Activated CD8-positive, alpha-beta T cell treated with anti-CD3 and anti-CD28 coated beads for 36 hours (primary cell): ENCODE data around the gene XCL2. TPM values are rescaled to one million over a fixed set of nuclear protein-coding genes. Genes with fewer than 3 reads are reported as not detected.

ENCODE experiments used
- ATAC-seq: fragments of 200-7000 bp; cut with Tn5 transposase; one replicate; pipeline ENCODE4 v1.10.0; 2021; ENCODE audit warnings: mild to moderate bottlenecking, moderate library complexity
- CTCF ChIA-PET: fragments of 350-600 bp; sonication (Branson Sonifier 250); formaldehyde crosslinking; loops from one replicate; lab custom pipeline; 2021; ENCODE audit warnings: antibody characterized with exemption; lab: Charles Lee
- POLR2A ChIA-PET: fragments of 350-600 bp; sonication (Branson Sonifier 250); formaldehyde crosslinking; loops from one replicate; lab custom pipeline; 2021; ENCODE audit warnings: antibody characterized with exemption; lab: Charles Lee
- DNase-seq: peaks from one replicate; pipeline ENCODE4 v3.0.0-alpha.2; 2020
- H3K27ac Mint-ChIP-seq: one replicate; pipeline ENCODE4 v1.8.0; 2021; ENCODE audit warnings: mild to moderate bottlenecking, mixed read lengths
- H3K27me3 Mint-ChIP-seq: one replicate; pipeline ENCODE4 v1.8.0; 2021; ENCODE audit warnings: mixed read lengths
- H3K36me3 Mint-ChIP-seq: one replicate; pipeline ENCODE4 v1.8.0; 2021; ENCODE audit warnings: low read depth, mixed read lengths
- H3K4me1 Mint-ChIP-seq: one replicate; pipeline ENCODE4 v1.8.0; 2021; ENCODE audit warnings: low read depth, mixed read lengths
- H3K4me3 Mint-ChIP-seq: one replicate; pipeline ENCODE4 v1.8.0; 2021; ENCODE audit warnings: mild to moderate bottlenecking, moderate library complexity, mixed read lengths
- H3K9me3 Mint-ChIP-seq: one replicate; pipeline ENCODE4 v1.8.0; 2021; ENCODE audit warnings: mixed read lengths
- CTCF ChIP-seq: fragments of 200-600 bp; IDR thresholded peaks from one replicate; pipeline ENCODE4 v1.8.0; 2022; ENCODE audit warnings: antibody characterized with exemption, mild to moderate bottlenecking
- intact Hi-C: fragments of 100-400 bp; cut with micrococcal nuclease; formaldehyde crosslinking; loops from one replicate; pipeline ENCODE4 v1.10.0; 2022
- total RNA-seq, 2 experiments: library from RNA; stranded (reverse); gene quantifications; one replicate each; pipeline ENCODE4 v1.2.3, GENCODE V29; 2021

XCL2 gene
- total RNA-seq, 2 experiments from 2014 or later: 188 to 191 TPM

GRCh38 chr1:168520832-168521231, 23.0 kb downstream of the XCL2 start:
- Mint-ChIP-seq H3K4me1 (peaks cover 56% of the 10 kb centered on the region), H3K9me3 (peaks cover 17% of the 10 kb centered on the region), H3K27me3 (no peaks in the 10 kb centered on the region), H3K27ac (peak overlapping the region; percentile 94), H3K4me3 (peak overlapping the region; percentile 72), H3K36me3 (peaks cover 16% of the 10 kb centered on the region)
- intact Hi-C loops: loop anchor here (2.0 kb wide), 1 partner anchor 18 kb away; no protein-coding TSS in a partner anchor
- DNase-seq: no peak
- POLR2A ChIA-PET: interaction anchor here (0.9 to 1.0 kb wide), 3 partner anchors 15 to 80 kb away, joined by 3 to 4 read pairs (median 3); no protein-coding TSS in a partner anchor
- no peak for TF ChIP-seq CTCF
- CTCF ChIA-PET: interaction anchor here (1.0 to 1.6 kb wide), 3 partner anchors 10 to 48 kb away, joined by 3 to 9 read pairs (median 3); no protein-coding TSS in a partner anchor
- ATAC-seq: no peak

GRCh38 chr1:168520052-168520751, 23.6 kb downstream of the XCL2 start:
- intact Hi-C loops: loop anchor here (2.0 kb wide), 1 partner anchor 19 kb away; no protein-coding TSS in a partner anchor
- peak overlapping the region; percentile 94 for H3K27ac Mint-ChIP-seq
- H3K4me1 Mint-ChIP-seq: peaks cover 62% of the 10 kb centered on the region
- H3K36me3 Mint-ChIP-seq: peaks cover 16% of the 10 kb centered on the region
- H3K9me3 Mint-ChIP-seq: peaks cover 17% of the 10 kb centered on the region
- CTCF ChIA-PET: interaction anchor here (1.0 to 1.6 kb wide), 3 partner anchors 9 to 49 kb away, joined by 3 to 9 read pairs (median 3); no protein-coding TSS in a partner anchor
- peak; percentile 86 for DNase-seq
- no peaks in the 10 kb centered on the region for H3K27me3 Mint-ChIP-seq
- peak; percentile 96 for ATAC-seq
- POLR2A ChIA-PET: interaction anchor here (0.7 to 1.1 kb wide), 6 partner anchors 11 to 579 kb away, joined by 3 to 4 read pairs (median 3); no protein-coding TSS in a partner anchor
- H3K4me3 Mint-ChIP-seq: peak overlapping the region; percentile 72
- TF ChIP-seq CTCF: no peak

- no peak for TF ChIP-seq CTCF
- POLR2A ChIA-PET: interaction anchor here (1.1 to 1.4 kb wide), 3 partner anchors 12 to 36 kb away, joined by 3 to 4 read pairs (median 4); no protein-coding TSS in a partner anchor
- H3K4me3 Mint-ChIP-seq: no peak overlapping the region
- no peak for ATAC-seq
- DNase-seq: no peak
- H3K4me1 Mint-ChIP-seq: peaks cover 72% of the 10 kb centered on the region
- intact Hi-C loops: no loop called here
- peaks cover 11% of the 10 kb centered on the region for H3K9me3 Mint-ChIP-seq
- peaks cover 10% of the 10 kb centered on the region for H3K36me3 Mint-ChIP-seq
- H3K27me3 Mint-ChIP-seq: no peaks in the 10 kb centered on the region
- CTCF ChIA-PET: interaction anchor here (1.1 kb wide), 1 partner anchor 59 kb away, joined by 3 read pairs; no protein-coding TSS in a partner anchor
- H3K27ac Mint-ChIP-seq: no peak overlapping the region
These were observed 25.0 kb downstream of the XCL2 start for GRCh38 chr1:168518813-168519212.

GRCh38 chr1:168518201-168518689, 25.6 kb downstream of the XCL2 start:
- POLR2A ChIA-PET: interaction anchor here (1.1 to 1.4 kb wide), 3 partner anchors 12 to 37 kb away, joined by 3 to 4 read pairs (median 4); no protein-coding TSS in a partner anchor
- ATAC-seq: no peak
- no peak for DNase-seq

More at GRCh38 chr1:168518201-168518689, 25.6 kb downstream of the XCL2 start:
- Mint-ChIP-seq H3K4me3 (peak overlapping the region; percentile 28), H3K9me3 (peaks cover 9% of the 10 kb centered on the region), H3K27me3 (no peaks in the 10 kb centered on the region), H3K4me1 (peaks cover 76% of the 10 kb centered on the region), H3K36me3 (peaks cover 8% of the 10 kb centered on the region), H3K27ac (peak overlapping the region; percentile 85)
- CTCF ChIA-PET: interaction anchor here (1.1 to 1.9 kb wide), 3 partner anchors 17 to 78 kb away, joined by 3 to 4 read pairs (median 4); no protein-coding TSS in a partner anchor
- TF ChIP-seq CTCF: no peak
- intact Hi-C loops: no loop called here
